Thoracic aorta (tissue), 2 donors: ENCODE results near the gene RAB44. TPM values are rescaled to one million over a fixed set of nuclear protein-coding genes. Genes with fewer than 3 reads are reported as not detected.

ENCODE experiments used
- ATAC-seq: fragments of 150-250 bp; one replicate; pipeline ENCODE4 v1.8.0; 2017; ENCODE audit warnings: low read depth; ENCODE audit not compliant: insufficient number of reproducible peaks, low FRiP score
- DNase-seq: peaks from one replicate; pipeline ENCODE4 v3.0.0-alpha.2; 2020; ENCODE audit warnings: low spot score
- H3K27ac ChIP-seq, 2 donors: fragments of 200-600 bp; sonication (generic); 1 replicate in 1 of 2; 2 replicates in 1 of 2; pipeline ENCODE4 v1.5.1; 2016; ENCODE audit warnings: mild to moderate bottlenecking in 2 of 2, moderate library complexity in 2 of 2
- H3K27me3 ChIP-seq: fragments of 200-600 bp; sonication (generic); replicated peaks from 2 replicates; pipeline ENCODE4 v1.6.0; 2016; ENCODE audit warnings: mild to moderate bottlenecking; ENCODE audit not compliant: insufficient read depth
- H3K36me3 ChIP-seq: fragments of 200-600 bp; sonication (generic); one replicate; pipeline ENCODE4 v1.5.1; 2016
- H3K4me1 ChIP-seq, 2 donors: fragments of 200-600 bp; sonication (generic); 1 replicate in 1 of 2; 2 replicates in 1 of 2; pipeline versions ENCODE4 v1.5.1 to v1.6.0; 2016; ENCODE audit warnings: low read depth in 2 of 2, mild to moderate bottlenecking in 1 of 2; ENCODE audit not compliant: control insufficient read depth in 1 of 2
- H3K4me3 ChIP-seq: fragments of 200-600 bp; sonication (generic); 2 replicates; pipeline ENCODE4 v1.5.1; 2016; ENCODE audit warnings: mild to moderate bottlenecking
- H3K9me3 ChIP-seq: fragments of 200-600 bp; sonication (generic); 2 replicates; pipeline ENCODE4 v1.5.1; 2016
- total RNA-seq, 2 donors: library from RNA; depleted of rRNA; stranded (reverse); fragments of >200 nt; gene quantifications; one replicate each; pipeline versions ENCODE4 v1.1.0 to v1.2.3, GENCODE V29; 2016
- TF ChIP-seq, protein P1 (sequence below): fragments of 200-600 bp; sonication (generic); IDR thresholded peaks from one replicate; pipeline ENCODE4 v1.5.1; 2019; ENCODE audit warnings: antibody characterized with exemption

RAB44 gene
- total RNA-seq, 2 donors from 2014 or later = 0.27 TPM; not detected in 1

DNA sequence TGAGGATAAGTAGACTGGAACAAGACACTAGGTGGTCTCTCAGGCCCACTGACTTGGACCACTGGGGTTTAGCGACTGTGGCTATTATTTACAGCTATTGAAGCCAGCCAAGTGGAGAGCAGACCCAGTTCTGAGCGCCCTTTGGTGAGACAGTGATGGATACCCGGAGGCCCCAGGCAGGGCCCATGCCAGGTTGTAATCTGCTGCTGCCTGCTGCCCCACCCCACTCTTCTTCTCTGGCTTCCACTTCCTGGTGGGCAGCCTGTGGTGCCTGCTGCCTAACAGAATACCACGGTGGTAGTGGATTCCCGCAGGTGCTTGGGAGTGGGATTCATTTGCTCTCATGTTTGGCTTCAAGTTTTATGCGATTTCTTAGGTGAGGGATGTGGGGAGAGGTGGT lies 570 bp downstream of the RAB44 start:
- TF ChIP-seq, protein P1, sequence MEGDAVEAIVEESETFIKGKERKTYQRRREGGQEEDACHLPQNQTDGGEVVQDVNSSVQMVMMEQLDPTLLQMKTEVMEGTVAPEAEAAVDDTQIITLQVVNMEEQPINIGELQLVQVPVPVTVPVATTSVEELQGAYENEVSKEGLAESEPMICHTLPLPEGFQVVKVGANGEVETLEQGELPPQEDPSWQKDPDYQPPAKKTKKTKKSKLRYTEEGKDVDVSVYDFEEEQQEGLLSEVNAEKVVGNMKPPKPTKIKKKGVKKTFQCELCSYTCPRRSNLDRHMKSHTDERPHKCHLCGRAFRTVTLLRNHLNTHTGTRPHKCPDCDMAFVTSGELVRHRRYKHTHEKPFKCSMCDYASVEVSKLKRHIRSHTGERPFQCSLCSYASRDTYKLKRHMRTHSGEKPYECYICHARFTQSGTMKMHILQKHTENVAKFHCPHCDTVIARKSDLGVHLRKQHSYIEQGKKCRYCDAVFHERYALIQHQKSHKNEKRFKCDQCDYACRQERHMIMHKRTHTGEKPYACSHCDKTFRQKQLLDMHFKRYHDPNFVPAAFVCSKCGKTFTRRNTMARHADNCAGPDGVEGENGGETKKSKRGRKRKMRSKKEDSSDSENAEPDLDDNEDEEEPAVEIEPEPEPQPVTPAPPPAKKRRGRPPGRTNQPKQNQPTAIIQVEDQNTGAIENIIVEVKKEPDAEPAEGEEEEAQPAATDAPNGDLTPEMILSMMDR = no peak
- Histone ChIP-seq H3K27me3 (no peaks in the 10 kb centered on the region), H3K4me1 (peaks cover 0 to under 1% of the 10 kb centered on the region in 2 donors), H3K9me3 (no peaks in the 10 kb centered on the region), H3K27ac (no peak overlapping the region), H3K4me3 (no peak overlapping the region), H3K36me3 (no peaks in the 10 kb centered on the region)
- ATAC-seq = no peak
- no peak for DNase-seq

DNA sequence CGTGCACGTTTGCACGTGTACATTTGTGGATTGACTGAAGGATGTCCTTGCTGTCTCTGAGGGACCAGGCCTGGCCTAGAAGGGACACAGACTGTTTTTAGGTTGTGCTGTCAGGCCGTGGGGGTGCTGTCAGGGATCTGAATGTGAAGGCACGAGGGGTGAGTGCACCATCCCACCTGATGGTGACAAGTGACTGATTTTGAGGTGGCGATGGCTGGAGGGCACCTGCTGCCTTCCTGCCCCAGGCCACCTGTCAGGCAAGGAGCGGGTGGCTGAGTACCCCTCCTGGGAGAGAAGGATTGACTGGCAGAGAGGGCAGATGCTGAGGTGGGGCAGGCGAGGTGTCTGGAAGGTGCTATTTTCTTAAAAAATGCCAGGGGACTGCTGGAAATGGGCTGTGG lies 1.2 kb downstream of the RAB44 start:
- H3K27me3 ChIP-seq = no peaks in the 10 kb centered on the region
- DNase-seq (no peak), ATAC-seq (no peak)
- H3K4me1 ChIP-seq = no peaks in the 10 kb centered on the region
- no peak overlapping the region for H3K4me3 ChIP-seq
- H3K27ac ChIP-seq = no peak overlapping the region
- no peaks in the 10 kb centered on the region for H3K36me3 ChIP-seq
- no peaks in the 10 kb centered on the region for H3K9me3 ChIP-seq
- TF ChIP-seq, protein P1 = no peak

DNA sequence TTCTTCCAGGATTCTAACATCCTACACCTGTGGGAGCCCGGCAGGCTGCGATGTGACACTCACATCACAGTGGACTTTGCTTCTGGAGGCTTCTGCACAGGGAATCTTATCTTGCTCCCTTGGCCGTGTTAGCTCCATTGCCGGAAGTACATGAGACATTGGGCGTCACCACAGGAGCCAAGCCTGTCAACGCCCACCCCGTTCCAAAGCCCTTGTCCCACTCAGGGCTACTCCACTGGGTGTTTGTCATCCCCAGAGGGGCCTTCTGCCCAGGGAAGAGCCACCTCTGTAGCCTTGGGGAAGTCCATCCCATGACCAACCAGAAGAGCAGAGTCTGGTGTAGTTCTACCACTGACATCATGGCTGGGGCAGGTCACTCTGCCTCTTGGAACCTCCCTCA lies 1.7 kb downstream of the RAB44 start:
- no peak for ATAC-seq
- no peak for DNase-seq
- Histone ChIP-seq H3K27me3 (no peaks in the 10 kb centered on the region), H3K27ac (no peak overlapping the region), H3K36me3 (no peaks in the 10 kb centered on the region), H3K4me1 (no peaks in the 10 kb centered on the region), H3K9me3 (no peaks in the 10 kb centered on the region), H3K4me3 (no peak overlapping the region)
- TF ChIP-seq, protein P1 = no peak

DNA sequence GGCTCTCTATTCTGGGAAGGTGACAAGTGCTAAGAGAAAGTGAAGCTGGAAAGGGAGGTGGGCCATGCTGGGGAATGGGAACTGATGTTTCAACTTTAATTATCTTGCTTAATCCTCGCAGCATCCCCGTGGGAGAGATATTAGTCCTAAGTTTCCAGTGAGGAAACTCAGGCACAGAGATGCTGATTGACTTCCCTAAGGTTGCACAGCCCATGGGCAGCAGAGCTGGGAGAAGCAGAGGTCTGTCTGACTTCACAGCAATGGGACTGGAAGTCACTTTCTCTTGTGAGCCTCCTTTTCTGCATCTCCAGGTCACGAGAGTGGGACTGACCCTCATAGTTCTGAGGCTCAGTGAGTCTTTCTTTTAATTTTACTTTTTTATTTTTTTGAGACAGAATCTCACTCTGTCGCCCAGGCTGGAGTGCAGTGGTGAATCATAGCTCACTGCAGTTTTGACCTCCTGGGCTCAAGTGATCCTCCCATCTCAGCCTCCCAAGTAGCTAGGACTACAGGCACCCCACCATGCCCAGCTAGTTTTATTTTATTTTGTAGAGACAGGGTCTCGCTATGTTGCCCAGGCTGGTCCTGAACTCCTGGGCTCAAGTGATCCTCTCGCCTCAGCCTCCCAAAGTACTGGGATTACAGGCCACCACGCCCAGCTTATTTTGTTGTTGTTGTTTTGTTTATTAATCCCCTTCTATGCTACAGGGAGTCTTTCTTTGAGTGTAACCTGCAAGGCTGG lies 2.6 kb downstream of the RAB44 start:
- Histone ChIP-seq H3K4me3 (no peak overlapping the region), H3K36me3 (no peaks in the 10 kb centered on the region), H3K9me3 (no peaks in the 10 kb centered on the region), H3K27ac (no peak overlapping the region), H3K27me3 (no peaks in the 10 kb centered on the region), H3K4me1 (no peaks in the 10 kb centered on the region)
- DNase-seq = no peak
- no peak for ATAC-seq
- TF ChIP-seq, protein P1 = no peak

DNA sequence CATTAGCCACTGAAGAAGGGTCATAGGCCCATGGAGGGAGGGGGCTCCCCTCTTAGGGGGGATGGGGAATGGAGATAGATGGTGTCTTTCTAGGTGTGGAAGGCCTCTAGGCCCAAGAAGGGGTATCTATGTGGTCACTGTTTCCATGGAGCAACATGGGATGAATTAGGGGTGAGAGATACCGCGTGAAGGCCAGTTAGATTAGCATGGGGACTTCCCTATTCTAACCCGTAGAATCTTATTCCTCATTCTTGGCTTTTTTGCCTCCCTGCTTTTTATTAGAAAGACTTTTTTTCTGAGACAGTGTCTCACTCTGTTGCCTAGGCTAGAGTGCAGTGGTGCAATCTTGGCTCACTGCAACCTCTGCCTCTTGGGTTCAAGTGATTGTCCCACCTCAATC lies 3.2 kb downstream of the RAB44 start:
- ATAC-seq (no peak), DNase-seq (no peak)
- Histone ChIP-seq H3K27ac (no peak overlapping the region), H3K27me3 (no peaks in the 10 kb centered on the region), H3K9me3 (no peaks in the 10 kb centered on the region), H3K4me1 (no peaks in the 10 kb centered on the region), H3K36me3 (no peaks in the 10 kb centered on the region), H3K4me3 (no peak overlapping the region)
- TF ChIP-seq, protein P1 = no peak
